GM12878 (cell line): ENCODE measurements around the gene ITK. TPM values are rescaled to one million over a fixed set of nuclear protein-coding genes. Genes with fewer than 3 reads are reported as not detected.

ENCODE experiments used
- BCL11A ChIP-seq: IDR thresholded peaks from 2 replicates; pipeline ENCODE4 v1.6.1; 2011; ENCODE audit warnings: low read depth, low read length
- CREB1 ChIP-seq: IDR thresholded peaks from 2 replicates; pipeline ENCODE4 v1.6.1; 2012; ENCODE audit warnings: low read depth, mild to moderate bottlenecking, inconsistent platforms
- CREM ChIP-seq: IDR thresholded peaks from 2 replicates; pipeline ENCODE4 v1.6.1; 2014; ENCODE audit warnings: antibody characterized with exemption, low read depth
- EP300 ChIP-seq, 2 experiments: fragments of 150-350 bp in 1 of 2; IDR thresholded peaks; 2 replicates each; pipeline ENCODE4 v1.6.1; 2011 to 2012; ENCODE audit warnings: low read depth in 2 of 2, low read length in 2 of 2, borderline replicate concordance in 1 of 2, improper control_type of control experiment in 1 of 2, inconsistent platforms in 1 of 2; ENCODE audit not compliant: control insufficient read depth in 1 of 2
- ESRRA ChIP-seq: IDR thresholded peaks from 2 replicates; pipeline ENCODE4 v1.6.1; 2012; ENCODE audit warnings: mild to moderate bottlenecking, low read length, improper control_type of control experiment
- EZH2 ChIP-seq: IDR thresholded peaks from 2 replicates; pipeline ENCODE4 v1.6.1; 2012; ENCODE audit warnings: low read depth, mild to moderate bottlenecking, control low read depth, inconsistent platforms, low read length, borderline replicate concordance; ENCODE audit not compliant: control insufficient read depth
- GATAD2B ChIP-seq: fragments of 450-650 bp; conservative IDR thresholded peaks from 2 replicates; pipeline ENCODE4 v1.6.1; 2017; ENCODE audit warnings: low read depth, mild to moderate bottlenecking, moderate library complexity
- IKZF2 ChIP-seq, 2 experiments: fragments of 450-650 bp; IDR thresholded peaks; 2 replicates each; pipeline ENCODE4 v1.6.1; 2017; ENCODE audit warnings: mild to moderate bottlenecking in 2 of 2, moderate library complexity in 2 of 2
- IRF4 ChIP-seq: IDR thresholded peaks from 2 replicates; pipeline ENCODE4 v1.6.1; 2011; ENCODE audit warnings: low read depth, low read length
- JUNB ChIP-seq: IDR thresholded peaks from 2 replicates; pipeline ENCODE4 v1.6.1; 2016; ENCODE audit warnings: antibody characterized with exemption, mild to moderate bottlenecking
- MEF2B ChIP-seq: fragments of 450-650 bp; IDR thresholded peaks from 2 replicates; pipeline ENCODE4 v1.6.1; 2018; ENCODE audit warnings: mild to moderate bottlenecking, moderate library complexity; ENCODE audit not compliant: partially characterized antibody, poor library complexity, severe bottlenecking
- MYB ChIP-seq: fragments of 150-350 bp; IDR thresholded peaks from 2 replicates; pipeline ENCODE4 v1.6.1; 2014; ENCODE audit warnings: mild to moderate bottlenecking, low read depth, low read length, borderline replicate concordance
- NFXL1 ChIP-seq: fragments of 450-650 bp; IDR thresholded peaks from 2 replicates; pipeline ENCODE4 v1.6.1; 2017; ENCODE audit warnings: antibody characterized with exemption, mild to moderate bottlenecking, borderline replicate concordance
- NR2F1 ChIP-seq: fragments of 450-650 bp; conservative IDR thresholded peaks from 2 replicates; pipeline ENCODE4 v1.6.1; 2017; ENCODE audit warnings: mild to moderate bottlenecking
- PML ChIP-seq: IDR thresholded peaks from 2 replicates; pipeline ENCODE4 v1.6.1; 2012; ENCODE audit warnings: low read length, inconsistent platforms
- POLR2AphosphoS2 ChIP-seq: IDR thresholded peaks from 2 replicates; pipeline ENCODE4 v1.6.1; 2011; ENCODE audit warnings: low read depth, mild to moderate bottlenecking, low read length, improper control_type of control experiment, moderate library complexity
- RB1 ChIP-seq: fragments of 450-650 bp; formaldehyde crosslinking; IDR thresholded peaks from 2 replicates; pipeline ENCODE4 v1.6.1; 2017; ENCODE audit warnings: mild to moderate bottlenecking, borderline replicate concordance
- RUNX3 ChIP-seq: IDR thresholded peaks from 2 replicates; pipeline ENCODE4 v1.6.1; 2012; ENCODE audit warnings: low read length, inconsistent platforms
- TBL1XR1 ChIP-seq: IDR thresholded peaks from 2 replicates; pipeline ENCODE4 v1.6.1; 2012; ENCODE audit warnings: low read depth, low read length, improper control_type of control experiment
- YY1 ChIP-seq: IDR thresholded peaks from 2 replicates; pipeline ENCODE4 v1.6.1; 2011; ENCODE audit warnings: low read depth, mild to moderate bottlenecking, low read length
- ZNF622 ChIP-seq: fragments of 450-650 bp; IDR thresholded peaks from 2 replicates; pipeline ENCODE4 v1.6.1; 2017; ENCODE audit warnings: mild to moderate bottlenecking, inconsistent platforms
- polyA plus RNA-seq, 11 experiments: library from polyadenylated mRNA; depleted of rRNA in 4 of 11; unstranded in 6 of 11; stranded (reverse) in 5 of 11; fragments of >200 nt; fragmentation: Nextera tagmentation in 4 of 11; fragmentation: Illumina TruSeq in 1 of 11; extraction: Ambion mirVana in 4 of 11; extraction: Trizol in 1 of 11; gene quantifications; 1 replicate in 1 of 11; 2 replicates in 10 of 11; pipeline versions ENCODE4 v1.2.1 to v1.2.3, GENCODE V29; 2011 to 2016; ENCODE audit warnings: inconsistent platforms in 2 of 11, missing spikeins in 2 of 11, low read depth in 1 of 11
- total RNA-seq, 4 experiments: library from RNA; depleted of rRNA in 3 of 4; stranded (reverse); fragments of >200 nt in 3 of 4; fragmentation: Illumina TruSeq in 1 of 4; extraction: Trizol in 1 of 4; gene quantifications; 2 replicates each; pipeline versions ENCODE4 v1.2.1 to v1.2.3, GENCODE V29; 2013 to 2021
- TF ChIP-seq, protein P1 (sequence below): IDR thresholded peaks from 2 replicates; pipeline ENCODE4 v1.6.1; 2011; ENCODE audit warnings: borderline replicate concordance, low read depth, mild to moderate bottlenecking, moderate library complexity, low read length; ENCODE audit not compliant: insufficient read depth, poor library complexity, severe bottlenecking
- TF ChIP-seq, protein P2 (sequence below): fragments of 450-650 bp; IDR thresholded peaks from 2 replicates; pipeline ENCODE4 v1.6.1; 2016; ENCODE audit warnings: mild to moderate bottlenecking
- TF ChIP-seq, protein P3 (sequence below): fragments of 450-650 bp; IDR thresholded peaks from 2 replicates; pipeline ENCODE4 v1.6.1; 2017; ENCODE audit warnings: mild to moderate bottlenecking, low read depth, inconsistent platforms; ENCODE audit not compliant: poor library complexity, severe bottlenecking
- TF ChIP-seq, protein P4 (sequence below): IDR thresholded peaks from 2 replicates; pipeline ENCODE4 v1.6.1; 2011; ENCODE audit warnings: low read depth, mild to moderate bottlenecking, low read length, moderate library complexity, borderline replicate concordance; ENCODE audit errors: extremely low read depth

Gene ITK
- total and polyA plus RNA-seq, 10 of the 15 experiments (the other 5 are each of a cell fraction or from before 2014, with no cell fraction given): 0.05 to 2.4 (median 0.76) TPM

DNA sequence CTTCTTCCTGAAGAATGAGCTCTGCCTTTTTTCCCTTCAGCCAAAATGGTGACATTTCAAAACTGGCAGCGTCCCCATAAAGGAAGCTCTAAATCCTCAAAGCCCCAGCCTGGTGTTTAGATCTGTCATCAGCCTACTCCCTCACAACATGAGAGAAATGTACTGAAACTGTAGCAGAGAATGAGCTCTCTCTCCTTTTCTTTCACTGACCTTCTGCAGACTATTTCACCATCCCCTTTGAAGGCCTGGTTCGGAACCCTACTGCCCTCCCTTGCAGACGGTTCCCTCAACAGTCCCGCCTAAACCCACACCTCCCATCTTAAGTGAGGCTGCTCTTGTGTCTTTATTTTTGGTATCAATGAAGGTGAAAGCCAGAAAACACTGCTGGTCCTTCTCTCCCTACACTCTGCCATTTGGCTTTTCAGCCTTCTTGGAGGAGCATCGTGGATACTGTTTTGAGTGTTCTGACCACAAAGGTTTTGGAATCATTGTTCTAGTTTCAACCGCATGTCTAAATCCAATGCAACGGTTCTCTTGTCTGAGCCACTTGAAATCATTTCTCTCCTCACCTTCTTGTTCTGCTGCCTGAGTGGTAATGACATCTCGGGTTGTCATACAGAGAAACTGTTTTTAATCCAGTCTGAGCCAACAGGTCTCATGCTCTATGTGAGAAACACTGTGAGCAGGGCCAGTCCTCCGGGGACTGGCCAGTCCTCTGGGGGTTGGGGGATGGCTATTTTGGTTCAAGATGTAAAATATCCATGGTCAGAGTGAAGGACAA is 39.0 kb downstream of the ITK start (continued):
- TF ChIP-seq NR2F1: 0 out of 2 replicates have a peak, but pooled peaks have one; percentile 13
- TF ChIP-seq RUNX3: peak; percentile 100
- TF ChIP-seq RB1: peak; percentile 71; the same call in 1 of the 2 replicates
- no peak for TF ChIP-seq ZNF622
- peak; percentile 94 for TF ChIP-seq JUNB
- TF ChIP-seq, protein P1, sequence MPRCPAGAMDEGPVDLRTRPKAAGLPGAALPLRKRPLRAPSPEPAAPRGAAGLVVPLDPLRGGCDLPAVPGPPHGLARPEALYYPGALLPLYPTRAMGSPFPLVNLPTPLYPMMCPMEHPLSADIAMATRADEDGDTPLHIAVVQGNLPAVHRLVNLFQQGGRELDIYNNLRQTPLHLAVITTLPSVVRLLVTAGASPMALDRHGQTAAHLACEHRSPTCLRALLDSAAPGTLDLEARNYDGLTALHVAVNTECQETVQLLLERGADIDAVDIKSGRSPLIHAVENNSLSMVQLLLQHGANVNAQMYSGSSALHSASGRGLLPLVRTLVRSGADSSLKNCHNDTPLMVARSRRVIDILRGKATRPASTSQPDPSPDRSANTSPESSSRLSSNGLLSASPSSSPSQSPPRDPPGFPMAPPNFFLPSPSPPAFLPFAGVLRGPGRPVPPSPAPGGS: peak; percentile 59
- TF ChIP-seq IKZF2 (IDR thresholded peaks at IDR 0.05): peak; percentile 84 to 93
- peak; percentile 64 for TF ChIP-seq CREB1
- no peak for TF ChIP-seq NFXL1
- no peak for TF ChIP-seq POLR2AphosphoS2
- TF ChIP-seq MEF2B: peak; percentile 97
- peak; percentile 75; the same call in 1 of the 2 replicates for TF ChIP-seq CREM
- peak; percentile 59; the same call in 1 of the 2 replicates for TF ChIP-seq BCL11A
- peak; percentile 76; the same call in 1 of the 2 replicates for TF ChIP-seq GATAD2B
- TF ChIP-seq YY1: no peak; the same call in 1 of the 2 replicates
- TF ChIP-seq ESRRA: no peak
- TF ChIP-seq PML: 0 out of 2 replicates have a peak, but pooled peaks have one; percentile 49
- TF ChIP-seq, protein P2, sequence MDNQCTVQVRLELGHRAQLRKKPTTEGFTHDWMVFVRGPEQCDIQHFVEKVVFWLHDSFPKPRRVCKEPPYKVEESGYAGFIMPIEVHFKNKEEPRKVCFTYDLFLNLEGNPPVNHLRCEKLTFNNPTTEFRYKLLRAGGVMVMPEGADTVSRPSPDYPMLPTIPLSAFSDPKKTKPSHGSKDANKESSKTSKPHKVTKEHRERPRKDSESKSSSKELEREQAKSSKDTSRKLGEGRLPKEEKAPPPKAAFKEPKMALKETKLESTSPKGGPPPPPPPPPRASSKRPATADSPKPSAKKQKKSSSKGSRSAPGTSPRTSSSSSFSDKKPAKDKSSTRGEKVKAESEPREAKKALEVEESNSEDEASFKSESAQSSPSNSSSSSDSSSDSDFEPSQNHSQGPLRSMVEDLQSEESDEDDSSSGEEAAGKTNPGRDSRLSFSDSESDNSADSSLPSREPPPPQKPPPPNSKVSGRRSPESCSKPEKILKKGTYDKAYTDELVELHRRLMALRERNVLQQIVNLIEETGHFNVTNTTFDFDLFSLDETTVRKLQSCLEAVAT: peak; percentile 39; the same call in 1 of the 2 replicates
- TF ChIP-seq, protein P3, sequence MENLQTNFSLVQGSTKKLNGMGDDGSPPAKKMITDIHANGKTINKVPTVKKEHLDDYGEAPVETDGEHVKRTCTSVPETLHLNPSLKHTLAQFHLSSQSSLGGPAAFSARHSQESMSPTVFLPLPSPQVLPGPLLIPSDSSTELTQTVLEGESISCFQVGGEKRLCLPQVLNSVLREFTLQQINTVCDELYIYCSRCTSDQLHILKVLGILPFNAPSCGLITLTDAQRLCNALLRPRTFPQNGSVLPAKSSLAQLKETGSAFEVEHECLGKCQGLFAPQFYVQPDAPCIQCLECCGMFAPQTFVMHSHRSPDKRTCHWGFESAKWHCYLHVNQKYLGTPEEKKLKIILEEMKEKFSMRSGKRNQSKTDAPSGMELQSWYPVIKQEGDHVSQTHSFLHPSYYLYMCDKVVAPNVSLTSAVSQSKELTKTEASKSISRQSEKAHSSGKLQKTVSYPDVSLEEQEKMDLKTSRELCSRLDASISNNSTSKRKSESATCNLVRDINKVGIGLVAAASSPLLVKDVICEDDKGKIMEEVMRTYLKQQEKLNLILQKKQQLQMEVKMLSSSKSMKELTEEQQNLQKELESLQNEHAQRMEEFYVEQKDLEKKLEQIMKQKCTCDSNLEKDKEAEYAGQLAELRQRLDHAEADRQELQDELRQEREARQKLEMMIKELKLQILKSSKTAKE: peak; percentile 65
- no peak for TF ChIP-seq EZH2
- TF ChIP-seq, protein P4, sequence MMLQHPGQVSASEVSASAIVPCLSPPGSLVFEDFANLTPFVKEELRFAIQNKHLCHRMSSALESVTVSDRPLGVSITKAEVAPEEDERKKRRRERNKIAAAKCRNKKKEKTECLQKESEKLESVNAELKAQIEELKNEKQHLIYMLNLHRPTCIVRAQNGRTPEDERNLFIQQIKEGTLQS: no peak
- peak; percentile 94; the same call in 1 of the 2 replicates for TF ChIP-seq IRF4
- no peak for TF ChIP-seq TBL1XR1
- TF ChIP-seq EP300 (IDR thresholded peaks at IDR 0.05; ENCODE audit: borderline replicate concordance in 1 of 2, control insufficient read depth in 1 of 2, low read depth in 2 of 2, low read length in 2 of 2): peak; percentile 27 to 78; a peak in 2 of 4 replicates
- TF ChIP-seq MYB: no peak
